Body of pancreas (tissue), 4 donors: ENCODE results near the gene TNXB.

Source experiments
- POLR2A ChIP-seq, 3 donors: fragments of 450-650 bp; IDR thresholded peaks; one replicate each; pipeline ENCODE4 v1.6.1; 2016; ENCODE audit warnings: antibody characterized with exemption in 3 of 3, mild to moderate bottlenecking in 2 of 3
- TF ChIP-seq, protein P1 (sequence below), 7 experiments: fragments of 450-650 bp in 4 of 7; fragments of 200-600 bp in 3 of 7; sonication (generic) in 3 of 7; IDR thresholded peaks; one replicate each; pipeline ENCODE4 v1.5.1; 2016 to 2019; ENCODE audit warnings: antibody characterized with exemption in 7 of 7

DNA sequence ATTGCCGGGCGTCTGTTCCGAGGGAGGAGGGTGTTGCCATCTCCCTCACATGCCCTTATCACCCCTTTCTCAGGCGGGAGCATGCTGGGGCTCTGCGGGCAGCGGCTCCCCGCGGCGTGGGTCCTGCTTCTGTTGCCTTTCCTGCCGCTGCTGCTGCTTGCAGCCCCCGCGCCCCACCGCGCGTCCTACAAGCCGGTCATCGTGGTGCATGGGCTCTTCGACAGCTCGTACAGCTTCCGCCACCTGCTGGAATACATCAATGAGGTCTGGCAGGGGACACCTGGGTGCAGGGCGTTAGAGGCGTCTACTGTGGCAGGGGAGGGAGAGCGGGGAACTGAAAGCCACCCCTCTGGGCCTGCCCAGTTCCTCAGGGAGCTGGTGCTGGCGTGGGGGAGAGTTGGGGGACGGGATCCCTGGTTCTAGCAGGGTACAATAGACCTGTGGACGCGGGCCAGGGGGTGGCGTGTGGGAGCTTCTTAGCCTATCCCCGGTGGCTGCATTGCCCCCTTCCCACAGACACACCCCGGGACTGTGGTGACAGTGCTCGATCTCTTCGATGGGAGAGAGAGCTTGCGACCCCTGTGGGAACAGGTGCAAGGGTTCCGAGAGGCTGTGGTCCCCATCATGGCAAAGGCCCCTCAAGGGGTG lies 45.5 kb upstream of the TNXB start:
- TF ChIP-seq, protein P1, sequence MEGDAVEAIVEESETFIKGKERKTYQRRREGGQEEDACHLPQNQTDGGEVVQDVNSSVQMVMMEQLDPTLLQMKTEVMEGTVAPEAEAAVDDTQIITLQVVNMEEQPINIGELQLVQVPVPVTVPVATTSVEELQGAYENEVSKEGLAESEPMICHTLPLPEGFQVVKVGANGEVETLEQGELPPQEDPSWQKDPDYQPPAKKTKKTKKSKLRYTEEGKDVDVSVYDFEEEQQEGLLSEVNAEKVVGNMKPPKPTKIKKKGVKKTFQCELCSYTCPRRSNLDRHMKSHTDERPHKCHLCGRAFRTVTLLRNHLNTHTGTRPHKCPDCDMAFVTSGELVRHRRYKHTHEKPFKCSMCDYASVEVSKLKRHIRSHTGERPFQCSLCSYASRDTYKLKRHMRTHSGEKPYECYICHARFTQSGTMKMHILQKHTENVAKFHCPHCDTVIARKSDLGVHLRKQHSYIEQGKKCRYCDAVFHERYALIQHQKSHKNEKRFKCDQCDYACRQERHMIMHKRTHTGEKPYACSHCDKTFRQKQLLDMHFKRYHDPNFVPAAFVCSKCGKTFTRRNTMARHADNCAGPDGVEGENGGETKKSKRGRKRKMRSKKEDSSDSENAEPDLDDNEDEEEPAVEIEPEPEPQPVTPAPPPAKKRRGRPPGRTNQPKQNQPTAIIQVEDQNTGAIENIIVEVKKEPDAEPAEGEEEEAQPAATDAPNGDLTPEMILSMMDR (IDR thresholded peaks at IDR 0.05): peak; percentile 23 to 79 (median 68)
- TF ChIP-seq POLR2A (IDR thresholded peaks at IDR 0.05): peak in 2 of 3 donors; percentile 39 to 48
